Epithelial cell of esophagus (primary cell): ENCODE measurements around the gene STRIP1.

Source experiments
- DNase-seq: peaks from one replicate; pipeline ENCODE4 v3.0.0; 2010; ENCODE audit warnings: low read depth
- H3K4me3 ChIP-seq: 2 replicates; pipeline ENCODE4 v1.5.1; 2011; ENCODE audit warnings: mild to moderate bottlenecking, low read length, control low read depth
- TF ChIP-seq, protein P1 (sequence below): IDR thresholded peaks from 2 replicates; pipeline ENCODE4 v1.5.1; 2011; ENCODE audit warnings: low read depth, mild to moderate bottlenecking, low read length, control low read depth, inconsistent platforms; ENCODE audit not compliant: insufficient read depth; ENCODE audit errors: missing control alignments

Gene STRIP1

DNA sequence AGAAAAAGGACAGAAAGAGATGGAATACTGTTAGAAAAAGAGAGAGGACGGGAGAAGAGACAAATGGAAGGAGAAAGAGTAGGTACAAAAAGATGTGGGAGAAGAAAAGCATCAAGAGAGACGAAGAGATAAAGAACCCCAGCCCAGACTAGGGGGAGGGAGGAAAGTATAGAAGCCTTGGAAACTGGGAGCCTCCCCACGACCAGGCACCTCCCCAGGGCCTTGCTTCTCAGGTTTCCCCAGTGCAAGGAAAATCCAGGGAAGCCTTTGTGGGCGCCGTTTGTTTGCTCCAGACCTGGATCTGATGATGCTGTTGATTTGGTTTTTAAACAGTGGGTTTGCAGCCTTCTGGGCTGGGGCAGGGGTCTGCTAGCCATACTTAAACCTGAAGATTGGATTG lies 51.2 kb downstream of the STRIP1 start:
- DNase-seq, result no peak
- H3K4me3 ChIP-seq, result no peak overlapping the region
- TF ChIP-seq, protein P1, sequence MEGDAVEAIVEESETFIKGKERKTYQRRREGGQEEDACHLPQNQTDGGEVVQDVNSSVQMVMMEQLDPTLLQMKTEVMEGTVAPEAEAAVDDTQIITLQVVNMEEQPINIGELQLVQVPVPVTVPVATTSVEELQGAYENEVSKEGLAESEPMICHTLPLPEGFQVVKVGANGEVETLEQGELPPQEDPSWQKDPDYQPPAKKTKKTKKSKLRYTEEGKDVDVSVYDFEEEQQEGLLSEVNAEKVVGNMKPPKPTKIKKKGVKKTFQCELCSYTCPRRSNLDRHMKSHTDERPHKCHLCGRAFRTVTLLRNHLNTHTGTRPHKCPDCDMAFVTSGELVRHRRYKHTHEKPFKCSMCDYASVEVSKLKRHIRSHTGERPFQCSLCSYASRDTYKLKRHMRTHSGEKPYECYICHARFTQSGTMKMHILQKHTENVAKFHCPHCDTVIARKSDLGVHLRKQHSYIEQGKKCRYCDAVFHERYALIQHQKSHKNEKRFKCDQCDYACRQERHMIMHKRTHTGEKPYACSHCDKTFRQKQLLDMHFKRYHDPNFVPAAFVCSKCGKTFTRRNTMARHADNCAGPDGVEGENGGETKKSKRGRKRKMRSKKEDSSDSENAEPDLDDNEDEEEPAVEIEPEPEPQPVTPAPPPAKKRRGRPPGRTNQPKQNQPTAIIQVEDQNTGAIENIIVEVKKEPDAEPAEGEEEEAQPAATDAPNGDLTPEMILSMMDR, result no peak

DNA sequence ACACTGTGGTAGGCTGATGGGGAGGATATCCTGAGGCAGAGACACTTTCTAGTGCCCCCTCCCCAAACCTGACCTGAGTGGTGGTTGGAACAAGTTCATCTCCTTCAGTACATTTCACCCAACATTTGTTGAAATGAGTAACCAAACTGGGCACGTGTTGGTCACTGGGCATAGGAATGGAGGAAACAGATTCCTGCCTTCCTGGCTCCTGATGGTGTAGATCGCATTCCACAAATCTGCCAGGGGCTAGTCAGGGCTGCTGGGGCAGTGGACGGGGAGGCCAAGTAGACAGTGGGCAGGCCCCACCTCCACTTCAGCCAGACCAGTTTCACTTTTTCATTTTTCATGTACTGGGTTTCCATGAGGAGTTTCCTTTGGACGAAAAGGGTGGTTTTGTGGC lies 52.5 kb downstream of the STRIP1 start:
- DNase-seq, result no peak
- TF ChIP-seq, protein P1, result no peak
- no peak overlapping the region for H3K4me3 ChIP-seq

DNA sequence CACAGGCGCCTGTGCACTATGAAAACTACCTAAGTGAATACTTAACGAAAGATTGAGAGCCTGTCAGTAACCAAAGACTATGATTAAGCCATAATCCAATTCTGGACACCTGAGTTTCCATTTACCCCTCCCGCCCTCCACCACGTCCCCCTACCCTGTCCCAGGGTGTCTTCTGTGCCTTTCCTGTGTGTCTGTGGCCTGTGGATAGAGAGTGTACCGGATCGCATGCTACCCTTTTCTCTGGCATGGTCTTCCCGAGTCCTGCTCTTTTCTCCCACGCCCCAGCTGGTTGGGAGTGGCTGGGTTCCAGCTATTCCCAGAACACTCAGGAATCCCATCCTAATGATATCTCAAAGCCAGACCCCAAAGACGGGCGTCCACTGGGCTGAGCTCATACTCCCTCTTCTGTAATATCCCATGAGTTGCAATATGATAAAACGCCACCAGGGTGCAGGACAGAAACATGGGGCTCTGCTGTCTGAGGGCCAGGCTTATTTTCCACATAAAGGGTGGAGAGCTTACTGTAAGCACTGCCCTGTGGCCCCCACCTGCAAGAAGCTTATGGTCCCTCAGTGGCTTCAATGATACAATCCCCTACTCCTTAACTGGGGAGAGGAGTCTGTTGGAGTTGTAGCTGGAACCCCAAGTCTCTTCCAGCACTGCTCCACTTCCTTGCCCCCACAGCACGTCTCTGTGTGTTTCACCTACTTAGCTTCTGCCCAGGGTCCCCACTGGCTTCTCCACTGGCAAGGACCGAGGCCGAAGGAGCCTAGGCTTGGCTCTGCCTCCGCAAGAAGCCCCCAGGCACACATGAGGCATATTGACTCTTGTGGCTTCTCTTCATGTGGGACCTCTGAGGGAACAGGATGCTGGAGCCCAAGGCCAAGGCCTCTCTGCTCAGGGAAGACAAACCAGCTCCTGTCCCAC lies 53.7 kb downstream of the STRIP1 start:
- no peak overlapping the region for H3K4me3 ChIP-seq
- peak; percentile 64 for DNase-seq
- TF ChIP-seq, protein P1, result peak; percentile 76

DNA sequence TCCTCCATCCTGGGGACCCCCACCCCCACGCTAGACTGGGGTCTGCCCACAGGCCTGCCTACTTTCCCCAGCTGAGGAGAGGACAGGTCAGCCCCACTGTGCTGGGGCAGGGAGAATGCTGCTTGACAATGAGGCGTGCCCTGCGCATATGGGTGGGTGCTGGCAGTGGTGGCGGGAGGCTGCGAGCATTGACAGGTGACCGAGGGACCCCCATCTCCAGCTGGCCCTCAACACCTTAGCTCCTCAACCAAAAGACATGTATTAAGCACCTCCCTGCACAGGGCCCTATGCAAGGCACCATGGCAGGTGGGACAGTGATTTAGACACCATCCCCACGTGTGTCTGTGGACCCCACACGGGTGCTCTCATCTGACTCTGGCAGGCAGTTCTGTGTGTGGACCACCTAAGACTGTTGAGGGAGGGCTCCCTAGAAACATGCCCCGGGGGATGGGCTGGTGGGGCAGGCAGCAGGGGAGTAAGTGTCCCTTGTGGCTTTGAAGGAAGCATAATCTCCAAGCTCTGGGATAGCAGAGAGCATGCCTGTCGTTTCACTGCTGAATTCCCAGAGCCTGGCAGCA lies 54.4 kb downstream of the STRIP1 start:
- DNase-seq, result no peak
- H3K4me3 ChIP-seq, result no peak overlapping the region
- TF ChIP-seq, protein P1, result no peak

DNA sequence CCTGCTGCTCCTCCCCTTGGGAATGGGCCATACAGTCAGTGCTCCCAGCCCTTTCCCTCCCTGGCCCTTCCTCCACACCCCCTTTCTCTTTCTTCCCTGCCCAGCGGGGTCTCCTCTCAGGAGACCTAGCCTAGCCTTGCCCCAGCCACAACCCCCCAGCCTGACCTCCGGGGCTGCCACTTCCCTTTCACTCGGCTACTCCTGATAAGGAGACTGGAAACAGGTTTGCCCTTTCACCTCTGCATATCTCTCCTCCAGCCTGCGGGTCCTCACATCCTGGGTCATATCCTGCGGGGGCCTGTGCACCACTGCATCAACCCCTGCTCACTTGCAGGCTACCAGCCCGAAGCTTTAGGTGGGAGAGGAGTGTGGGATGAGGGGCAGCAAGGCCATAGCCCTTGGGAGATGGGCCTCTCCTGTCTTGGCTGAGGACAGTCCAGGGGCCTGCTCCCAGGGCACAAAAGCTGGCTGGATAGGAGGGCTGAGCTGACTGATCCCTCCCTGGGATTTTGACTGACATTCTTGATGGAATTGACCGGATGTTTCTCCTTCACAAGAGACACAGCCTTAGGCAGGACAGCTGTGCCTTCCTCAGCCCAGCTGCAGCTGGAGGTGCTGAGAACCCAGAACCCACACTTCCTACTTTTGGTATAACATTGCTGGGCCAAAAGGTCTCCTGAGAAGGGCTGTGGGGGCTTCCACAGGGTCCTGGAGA lies 55.3 kb downstream of the STRIP1 start:
- DNase-seq, result no peak
- TF ChIP-seq, protein P1, result no peak
- no peak overlapping the region for H3K4me3 ChIP-seq

DNA sequence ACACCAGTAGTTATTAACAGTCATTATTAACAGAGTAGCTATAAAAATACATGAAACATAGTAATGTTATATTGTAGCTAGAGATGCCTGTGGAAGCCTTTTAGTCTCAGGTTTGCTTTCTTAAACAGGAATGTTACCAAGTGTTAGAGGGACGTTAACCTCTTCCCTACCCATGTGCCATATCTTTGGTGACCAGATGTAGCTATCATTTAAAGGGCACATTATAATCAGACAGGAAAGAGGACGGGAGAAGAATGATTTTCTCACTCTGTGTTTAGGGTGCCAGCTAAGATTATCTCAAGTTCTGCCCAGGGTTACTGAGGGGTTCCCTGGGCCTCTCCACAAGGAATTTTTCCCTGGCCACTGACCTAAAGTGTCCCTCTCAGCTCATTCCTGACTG lies 57.0 kb downstream of the STRIP1 start:
- H3K4me3 ChIP-seq, result no peak overlapping the region
- no peak for DNase-seq
- TF ChIP-seq, protein P1, result no peak
